K562 (cell line): ENCODE results near the gene ESRRG. TPM values are rescaled to one million over a fixed set of nuclear protein-coding genes. Genes with fewer than 3 reads are reported as not detected.

ENCODE experiments used
- ATAC-seq: fragments of 200-7000 bp; cut with Tn5 transposase; 3 replicates; pipeline ENCODE4 v1.9.1; 2020; ENCODE audit warnings: moderate library complexity
- BruUV-seq: library from RNA; stranded (reverse); fragments of 400-500 nt; replicated peaks from 2 replicates; lab custom pipeline; 2021; lab: Mats Ljungman, UMichigan
- CTCF ChIA-PET: fragments of 300-600 bp; formaldehyde crosslinking; extraction: SDS; loops from one replicate; lab custom pipeline; 2021; ENCODE audit warnings: low intra/inter-chr PET ratio; lab: Yijun Ruan, JAX
- POLR2A ChIA-PET: fragments of 300-600, 350-650 bp; sonication (Branson Sonifier 250); formaldehyde crosslinking; extraction: SDS; loops from one replicate; lab custom pipeline; 2021; ENCODE audit warnings: antibody characterized with exemption, inconsistent platforms; lab: Yijun Ruan, JAX
- DNase-seq, 4 experiments: peaks; one replicate each; pipeline versions ENCODE4 v3.0.0 to v3.0.0-alpha.2; 2011 to 2018; ENCODE audit warnings: low spot score in 3 of 4, mixed read lengths in 3 of 4; ENCODE audit errors: extremely low read depth in 1 of 4
- FAIRE-seq: peaks from 2 replicates; lab custom pipeline; 2011; peaks lifted over from hg19 to GRCh38; lab: Jason Lieb, UNC
- H2AFZ ChIP-seq: 2 replicates; pipeline ENCODE4 v1.6.0; 2011; ENCODE audit warnings: low read depth, low read length, control low read depth, inconsistent platforms
- H3K27ac ChIP-seq: fragments of 200-600 bp; 3 replicates; pipeline ENCODE4 v1.8.0; 2011; ENCODE audit warnings: low read depth, mild to moderate bottlenecking, control low read depth, inconsistent platforms, low read length, moderate library complexity, mixed read lengths; ENCODE audit errors: extremely low read depth
- H3K27me3 ChIP-seq, 2 experiments: fragments of 300-600 bp in 1 of 2; 2 replicates in 1 of 2; 3 replicates in 1 of 2; pipeline versions ENCODE4 v1.6.0 to v1.8.0; 2011; ENCODE audit warnings: inconsistent platforms in 2 of 2, low read length in 2 of 2, mild to moderate bottlenecking in 1 of 2, mixed read lengths in 1 of 2, moderate library complexity in 1 of 2; ENCODE audit not compliant: control insufficient read depth in 2 of 2, insufficient read depth in 2 of 2
- H3K36me3 ChIP-seq: fragments of 300-600 bp; 3 replicates; pipeline ENCODE4 v1.8.0; 2011; ENCODE audit warnings: mild to moderate bottlenecking, low read length, inconsistent platforms; ENCODE audit not compliant: control insufficient read depth, insufficient read depth
- H3K4me1 ChIP-seq, 2 experiments: fragments of 200-600 bp in 1 of 2; replicated peaks in 1 of 2; 2 replicates in 1 of 2; 3 replicates in 1 of 2; pipeline versions ENCODE4 v1.5.1 to v1.8.0; 2011; ENCODE audit warnings: inconsistent platforms in 2 of 2, low read length in 2 of 2, mild to moderate bottlenecking in 1 of 2, mixed read lengths in 1 of 2, moderate library complexity in 1 of 2; ENCODE audit not compliant: control insufficient read depth in 2 of 2, insufficient read depth in 2 of 2
- H3K4me2 ChIP-seq: 2 replicates; pipeline ENCODE4 v1.6.1; 2011; ENCODE audit warnings: low read length, control low read depth, inconsistent platforms, mixed read lengths; ENCODE audit not compliant: insufficient read depth
- H3K4me3 ChIP-seq: fragments of 200-600 bp; sonication (generic), shearing (Covaris generic); 2 replicates; pipeline ENCODE4 v1.5.1; 2016; ENCODE audit warnings: control low read depth, inconsistent platforms
- H3K79me2 ChIP-seq: fragments of 200-600 bp; 3 replicates; pipeline ENCODE4 v1.8.0; 2011; ENCODE audit warnings: low read length, inconsistent platforms; ENCODE audit not compliant: control insufficient read depth, insufficient read depth
- H3K9ac ChIP-seq, 2 experiments: 2 replicates each; pipeline versions ENCODE4 v1.6.0 to v1.6.1; 2011; ENCODE audit warnings: low read depth in 2 of 2, low read length in 2 of 2, control low read depth in 1 of 2, inconsistent platforms in 1 of 2, mild to moderate bottlenecking in 1 of 2, mixed read lengths in 1 of 2; ENCODE audit not compliant: insufficient read depth in 1 of 2
- H3K9me1 ChIP-seq: one replicate; pipeline ENCODE4 v1.6.0; 2011; ENCODE audit warnings: inconsistent platforms, mild to moderate bottlenecking, low read length, moderate library complexity; ENCODE audit not compliant: control insufficient read depth, insufficient read depth
- H3K9me3 ChIP-seq: replicated peaks from 2 replicates; pipeline ENCODE4 v1.5.1; 2011; ENCODE audit warnings: low read depth, low read length, inconsistent platforms; ENCODE audit not compliant: control insufficient read depth, insufficient read depth
- H4K20me1 ChIP-seq: replicated peaks from 2 replicates; pipeline ENCODE4 v1.6.1; 2011; ENCODE audit warnings: low read length, inconsistent platforms, mixed read lengths; ENCODE audit not compliant: control insufficient read depth, insufficient read depth
- ARID3B ChIP-seq: fragments of 250-450 bp; sonication (Bioruptor Pico); IDR thresholded peaks from 2 replicates; pipeline ENCODE4 v1.4.0; 2020; ENCODE audit warnings: borderline replicate concordance
- CHD1 ChIP-seq: fragments of 200-600 bp; sonication (generic); IDR thresholded peaks from one replicate; pipeline ENCODE4 v1.6.1; 2012; ENCODE audit warnings: mild to moderate bottlenecking, moderate library complexity, low read length, inconsistent platforms
- CREB5 ChIP-seq: fragments of 250-450 bp; sonication (Bioruptor Pico); IDR thresholded peaks from 2 replicates; pipeline ENCODE4 v1.5.0; 2020; ENCODE audit warnings: mild to moderate bottlenecking
- MNT ChIP-seq, 2 experiments: fragments of 450-650 bp; conservative IDR thresholded peaks; 2 replicates each; pipeline ENCODE4 v1.6.1; 2017; ENCODE audit warnings: mild to moderate bottlenecking in 2 of 2, moderate library complexity in 2 of 2
- SMARCE1 ChIP-seq: fragments of 450-650 bp; IDR thresholded peaks from 2 replicates; pipeline ENCODE4 v1.7.1; 2016; ENCODE audit warnings: mild to moderate bottlenecking
- SRSF7 ChIP-seq: fragments of 200-400 bp; formaldehyde crosslinking; optimal IDR thresholded peaks from 2 replicates; pipeline ENCODE3; 2017; ENCODE audit warnings: mild to moderate bottlenecking, low read depth, low read length
- ZFP36 ChIP-seq: fragments of 150-350 bp; IDR thresholded peaks from 2 replicates; pipeline ENCODE4 v1.6.1; 2018; ENCODE audit warnings: low read length, low read depth; ENCODE audit not compliant: partially characterized antibody
- WGBS: fragments of 100-300 bp; shearing (Covaris generic); methylation state at CpG from one replicate; pipeline ENCODE4 v1.1.6; 2016; ENCODE audit warnings: low coverage, mixed read lengths; ENCODE audit not compliant: insufficient coverage; ENCODE audit errors: missing lambda C conversion rate; 5-methylcytosine and 5-hydroxymethylcytosine counted together
- in situ Hi-C: fragments of 300-500 bp; cut with MboI; formaldehyde crosslinking; loops from 4 replicates; pipeline ENCODE4 v1.15.0; 2018; ENCODE audit warnings: inconsistent platforms, mixed read lengths
- intact Hi-C: fragments of 100-400 bp; cut with micrococcal nuclease; formaldehyde crosslinking; loops from 2 replicates; pipeline ENCODE4 v1.14.2; 2022
- polyA plus RNA-seq, 8 experiments: library from polyadenylated mRNA; depleted of rRNA in 4 of 8; stranded (reverse) in 5 of 8; unstranded in 3 of 8; fragments of >200 nt; fragmentation: Nextera tagmentation in 2 of 8; fragmentation: Illumina TruSeq in 1 of 8; extraction: Ambion mirVana in 2 of 8; extraction: Trizol in 1 of 8; gene quantifications; 2 replicates each; pipeline versions ENCODE4 v1.2.1 to v1.2.3, GENCODE V29; 2011 to 2014; ENCODE audit warnings: inconsistent platforms in 1 of 8, missing spikeins in 1 of 8
- total RNA-seq, 7 experiments: library from RNA; depleted of rRNA in 6 of 7; stranded (reverse); fragments of >200 nt in 6 of 7; fragmentation: Illumina TruSeq in 2 of 7; extraction: Trizol in 2 of 7; gene quantifications; 2 replicates each; pipeline versions ENCODE4 v1.2.1 to v1.2.3, GENCODE V29; 2011 to 2021; ENCODE audit warnings: low replicate concordance in 1 of 7

ESRRG gene
- total and polyA plus RNA-seq, 9 of the 15 experiments (the other 6 are each of a cell fraction or from before 2014, with no cell fraction given): not detected

- no peak for FAIRE-seq
- no peak overlapping the region for H3K27ac ChIP-seq
- WGBS: 1% methylated on average over 5 of the region's 5 CpGs
These were observed 106.0 kb downstream of the ESRRG start for GRCh38 chr1:216617081-216617875.

More at GRCh38 chr1:216617081-216617875, 106.0 kb downstream of the ESRRG start:
- no peak for ATAC-seq
- no peaks in the 10 kb centered on the region for H3K9me3 ChIP-seq
- no peak for DNase-seq
- no peak overlapping the region for H2AFZ ChIP-seq
- POLR2A ChIA-PET: no interaction called here
- no TSS peak for BruUV-seq
- H3K36me3 ChIP-seq: no peaks in the 10 kb centered on the region
- CTCF ChIA-PET: no interaction called here
- H4K20me1 ChIP-seq: no peaks in the 10 kb centered on the region
- no peak overlapping the region for H3K9ac ChIP-seq
- no peak overlapping the region for H3K4me3 ChIP-seq
- no peaks in the 10 kb centered on the region for H3K4me1 ChIP-seq
- no peaks in the 10 kb centered on the region for H3K27me3 ChIP-seq
- H3K4me2 ChIP-seq: no peak overlapping the region
- intact Hi-C loops (no loop called here), in situ Hi-C loops (no loop called here)
- no peaks in the 10 kb centered on the region for H3K9me1 ChIP-seq
- TF ChIP-seq MNT (conservative IDR thresholded peaks at IDR 0.05) (no peak), CREB5 (CRISPR knock-in tag) (no peak), CHD1 (no peak), ARID3B (CRISPR knock-in tag) (no peak), SMARCE1 (no peak), SRSF7 (no peak), ZFP36 (no peak)
- H3K79me2 ChIP-seq: no peaks in the 10 kb centered on the region
